GM23338 (cell line): Measurements from ENCODE around the gene COL18A1. TPM values are rescaled to one million over a fixed set of nuclear protein-coding genes. Genes with fewer than 3 reads are reported as not detected.

Source experiments
- ATAC-seq: fragments of 200-7000 bp; cut with Tn5 transposase; 3 replicates; pipeline ENCODE4 v1.9.1; 2020
- DNase-seq: peaks from one replicate; pipeline ENCODE4 v3.0.0-alpha.2; 2015; ENCODE audit warnings: low spot score
- H2AFZ ChIP-seq: fragments of 200-600 bp; sonication (generic); 2 replicates; pipeline ENCODE4 v1.8.0; 2016; ENCODE audit warnings: antibody characterized with exemption, mild to moderate bottlenecking, moderate library complexity
- H3F3A ChIP-seq: fragments of 200-600 bp; sonication (generic); replicated peaks from 2 replicates; pipeline ENCODE4 v1.8.0; 2017; ENCODE audit warnings: antibody characterized with exemption, mixed run types, low read depth
- H3K27ac ChIP-seq: fragments of 200-600 bp; sonication (generic); 2 replicates; pipeline ENCODE4 v1.6.1; 2016; ENCODE audit warnings: low read depth
- H3K27me3 ChIP-seq: fragments of 200-600 bp; sonication (generic); 2 replicates; pipeline ENCODE4 v1.8.0; 2016; ENCODE audit warnings: mild to moderate bottlenecking, mixed run types, moderate library complexity; ENCODE audit not compliant: insufficient read depth
- H3K36me3 ChIP-seq: fragments of 200-600 bp; sonication (generic); 2 replicates; pipeline ENCODE4 v1.8.0; 2016; ENCODE audit warnings: mild to moderate bottlenecking; ENCODE audit not compliant: insufficient read depth
- H3K4me1 ChIP-seq: fragments of 200-600 bp; sonication (generic); 2 replicates; pipeline ENCODE4 v1.8.0; 2016; ENCODE audit warnings: mild to moderate bottlenecking, moderate library complexity; ENCODE audit not compliant: insufficient read depth
- H3K4me2 ChIP-seq: fragments of 200-600 bp; sonication (generic); 2 replicates; pipeline ENCODE4 v1.7.1; 2017; ENCODE audit warnings: mixed run types
- H3K4me3 ChIP-seq: fragments of 200-600 bp; sonication (generic); 2 replicates; pipeline ENCODE4 v1.6.1; 2016; ENCODE audit warnings: mixed run types
- H3K79me2 ChIP-seq: fragments of 200-600 bp; sonication (generic); replicated peaks from 2 replicates; pipeline ENCODE4 v1.8.0; 2017; ENCODE audit warnings: mild to moderate bottlenecking; ENCODE audit not compliant: insufficient read depth
- H3K9me2 ChIP-seq: fragments of 200-600 bp; sonication (generic); 2 replicates; pipeline ENCODE4 v1.8.0; 2017; ENCODE audit not compliant: insufficient read depth
- H4K20me1 ChIP-seq: fragments of 200-600 bp; sonication (generic); replicated peaks from 2 replicates; pipeline ENCODE4 v1.8.0; 2017; ENCODE audit warnings: mild to moderate bottlenecking; ENCODE audit not compliant: insufficient read depth
- H3K27ac Mint-ChIP-seq: 2 replicates; pipeline ENCODE4 v1.8.0; 2020; ENCODE audit warnings: inconsistent platforms, mild to moderate bottlenecking, moderate library complexity, mixed read lengths
- H3K27me3 Mint-ChIP-seq: 3 replicates; pipeline ENCODE4 v1.8.0; 2022; ENCODE audit warnings: low read depth, mild to moderate bottlenecking, moderate library complexity, mixed read lengths, inconsistent platforms; ENCODE audit not compliant: insufficient read depth, poor library complexity
- H3K36me3 Mint-ChIP-seq: 3 replicates; pipeline ENCODE4 v1.8.0; 2021; ENCODE audit warnings: low read depth, mild to moderate bottlenecking, inconsistent platforms, moderate library complexity, mixed read lengths
- H3K4me1 Mint-ChIP-seq: 3 replicates; pipeline ENCODE4 v1.8.0; 2020; ENCODE audit warnings: mild to moderate bottlenecking, inconsistent platforms, mixed read lengths
- H3K4me3 Mint-ChIP-seq: 3 replicates; pipeline ENCODE4 v1.8.0; 2021; ENCODE audit warnings: moderate library complexity, mild to moderate bottlenecking, inconsistent platforms, mixed read lengths
- H3K9me3 Mint-ChIP-seq: 3 replicates; pipeline ENCODE4 v1.8.0; 2020; ENCODE audit warnings: moderate library complexity, mild to moderate bottlenecking, inconsistent platforms, mixed read lengths
- CREB1 ChIP-seq: fragments of 250-450 bp; sonication (Bioruptor Pico); IDR thresholded peaks from 2 replicates; pipeline ENCODE4 v1.5.0; 2020; ENCODE audit warnings: low read depth, mild to moderate bottlenecking, moderate library complexity
- CTCF ChIP-seq, 2 experiments: fragments of 200-600 bp in 1 of 2; sonication (generic) in 1 of 2; conservative IDR thresholded peaks; 2 replicates each; pipeline versions ENCODE4 v1.5.1 to v1.6.1; 2016 to 2017; ENCODE audit warnings: antibody characterized with exemption in 2 of 2, low read depth in 2 of 2, mild to moderate bottlenecking in 2 of 2, moderate library complexity in 1 of 2
- ETS1 ChIP-seq: IDR thresholded peaks from 2 replicates; pipeline ENCODE4 v1.6.1; 2016; ENCODE audit warnings: antibody characterized with exemption
- EZH2 ChIP-seq: fragments of 200-600 bp; sonication (generic); IDR thresholded peaks from one replicate; pipeline ENCODE4 v1.8.0; 2017; ENCODE audit warnings: antibody characterized with exemption, mild to moderate bottlenecking, low read depth; ENCODE audit not compliant: unreplicated experiment
- EZH2phosphoT487 ChIP-seq: fragments of 200-600 bp; sonication (generic); IDR thresholded peaks from one replicate; pipeline ENCODE4 v1.8.1; 2018; ENCODE audit warnings: antibody characterized with exemption; ENCODE audit not compliant: unreplicated experiment
- JUNB ChIP-seq: IDR thresholded peaks from one replicate; pipeline ENCODE4 v1.6.1; 2016; ENCODE audit warnings: antibody characterized with exemption; ENCODE audit not compliant: unreplicated experiment
- NANOG ChIP-seq: IDR thresholded peaks from 2 replicates; pipeline ENCODE4 v1.6.1; 2016; ENCODE audit warnings: antibody characterized with exemption, borderline replicate concordance
- POLR2AphosphoS5 ChIP-seq: IDR thresholded peaks from 2 replicates; pipeline ENCODE4 v1.6.1; 2016; ENCODE audit warnings: antibody characterized with exemption, low read depth
- STAT1 ChIP-seq: IDR thresholded peaks from one replicate; pipeline ENCODE4 v1.6.1; 2016; ENCODE audit warnings: antibody characterized with exemption; ENCODE audit not compliant: unreplicated experiment
- ZNF114 ChIP-seq: fragments of 250-450 bp; sonication (Bioruptor Pico); IDR thresholded peaks from 2 replicates; pipeline ENCODE4 v1.5.0; 2020; ENCODE audit warnings: mild to moderate bottlenecking, moderate library complexity
- ZNF331 ChIP-seq: fragments of 250-450 bp; sonication (Bioruptor Pico); IDR thresholded peaks from 2 replicates; pipeline ENCODE4 v1.5.0; 2020; ENCODE audit warnings: low read depth, mild to moderate bottlenecking, moderate library complexity
- ZNF462 ChIP-seq: fragments of 250-450 bp; sonication (Bioruptor Pico); IDR thresholded peaks from 2 replicates; pipeline ENCODE4 v1.5.0; 2020; ENCODE audit warnings: mild to moderate bottlenecking, moderate library complexity
- polyA plus RNA-seq: library from polyadenylated mRNA; unstranded; fragments of >200 nt; fragmentation: Nextera tagmentation; extraction: Ambion mirVana; gene quantifications from 2 replicates; pipeline ENCODE4 v1.2.1, GENCODE V29; 2016
- total RNA-seq: library from RNA; depleted of rRNA; stranded (reverse); fragments of >200 nt; shearing (Covaris generic); gene quantifications from 2 replicates; pipeline ENCODE4 v1.2.3, GENCODE V29; 2014

The COL18A1 gene
- total and polyA plus RNA-seq, 2 experiments from 2014 or later, result 38.4 to 430 TPM

GRCh38 chr21:45469273-45470086 lies 64.5 kb downstream of the COL18A1 start:
- H3K27me3 ChIP-seq, result no peaks in the 10 kb centered on the region
- H3K4me1 ChIP-seq, result no peaks in the 10 kb centered on the region
- Mint-ChIP-seq H3K4me3 (no peak overlapping the region), H3K4me1 (peaks cover 14% of the 10 kb centered on the region), H3K27me3 (peaks cover 24% of the 10 kb centered on the region), H3K36me3 (peaks cover 39% of the 10 kb centered on the region), H3K27ac (peak overlapping the region; percentile 16; the same call in 1 of the 2 replicates), H3K9me3 (peaks cover 5% of the 10 kb centered on the region; the same call in 2 of the 3 replicates)
- H3K27ac ChIP-seq, result no peak overlapping the region
- H3F3A ChIP-seq, result peaks cover 13% of the 10 kb centered on the region
- no peak overlapping the region for H3K4me3 ChIP-seq
- H3K36me3 ChIP-seq, result peaks cover under 1% of the 10 kb centered on the region; the same call in 1 of the 2 replicates
- H2AFZ ChIP-seq, result no peak overlapping the region
- TF ChIP-seq ZNF331 (CRISPR knock-in tag), result no peak
- no peak for TF ChIP-seq ZNF114 (CRISPR knock-in tag)
- no peak for TF ChIP-seq EZH2phosphoT487
- no peak for TF ChIP-seq POLR2AphosphoS5
- no peak for TF ChIP-seq ETS1
- TF ChIP-seq NANOG, result no peak
- no peak for TF ChIP-seq ZNF462 (CRISPR knock-in tag)
- TF ChIP-seq JUNB, result no peak
- TF ChIP-seq STAT1, result no peak
- TF ChIP-seq CREB1 (CRISPR knock-in tag), result no peak
- no peak for TF ChIP-seq EZH2
- TF ChIP-seq CTCF (conservative IDR thresholded peaks at IDR 0.05; ENCODE audit: low read depth in 2 of 2), result no peak
- H3K4me2 ChIP-seq, result no peak overlapping the region
- ATAC-seq, result no peak
- peaks cover 25% of the 10 kb centered on the region for H4K20me1 ChIP-seq
- H3K79me2 ChIP-seq, result peaks cover 83% of the 10 kb centered on the region
- no peaks in the 10 kb centered on the region for H3K9me2 ChIP-seq
- no peak for DNase-seq
